H9 (cell line): ENCODE measurements around the gene OR2AG1. TPM values are rescaled to one million over a fixed set of nuclear protein-coding genes. Genes with fewer than 3 reads are reported as not detected.

Source experiments
- DNase-seq: peaks from one replicate; pipeline ENCODE4 v3.0.0-alpha.2; 2017
- H2AFZ ChIP-seq: one replicate; pipeline ENCODE4 v1.6.1; 2013; ENCODE audit warnings: mild to moderate bottlenecking, low read length, control low read depth, moderate library complexity
- H2AK5ac ChIP-seq: 2 replicates; pipeline ENCODE4 v1.6.1; 2013; ENCODE audit warnings: low read length, control low read depth, mixed read lengths; ENCODE audit not compliant: insufficient read length
- H2BK120ac ChIP-seq: one replicate; pipeline ENCODE4 v1.6.1; 2013; ENCODE audit warnings: low read depth, mild to moderate bottlenecking, low read length, control low read depth, inconsistent platforms; ENCODE audit not compliant: poor library complexity, severe bottlenecking
- H2BK12ac ChIP-seq: 2 replicates; pipeline ENCODE4 v1.6.1; 2013; ENCODE audit warnings: low read length, control low read depth, mixed read lengths, low read depth; ENCODE audit not compliant: insufficient read length
- H2BK15ac ChIP-seq: 2 replicates; pipeline ENCODE4 v1.6.1; 2013; ENCODE audit warnings: low read depth, low read length, control low read depth
- H2BK20ac ChIP-seq: one replicate; pipeline ENCODE4 v1.6.1; 2013; ENCODE audit warnings: low read depth, mild to moderate bottlenecking, low read length, control low read depth, inconsistent platforms; ENCODE audit not compliant: poor library complexity, severe bottlenecking
- H2BK5ac ChIP-seq: 2 replicates; pipeline ENCODE4 v1.6.1; 2013; ENCODE audit warnings: low read length, control low read depth, mixed read lengths; ENCODE audit not compliant: insufficient read length
- H3K14ac ChIP-seq: 2 replicates; pipeline ENCODE4 v1.6.1; 2013; ENCODE audit warnings: low read length, control low read depth; ENCODE audit not compliant: insufficient read depth
- H3K18ac ChIP-seq: 2 replicates; pipeline ENCODE4 v1.6.1; 2013; ENCODE audit warnings: low read depth, mild to moderate bottlenecking, mixed read lengths, low read length, control low read depth; ENCODE audit not compliant: insufficient read length
- H3K23ac ChIP-seq: 2 replicates; pipeline ENCODE4 v1.6.1; 2013; ENCODE audit warnings: low read length, control low read depth, mixed read lengths, low read depth; ENCODE audit not compliant: insufficient read length
- H3K23me2 ChIP-seq: 2 replicates; pipeline ENCODE4 v1.6.1; 2013; ENCODE audit warnings: low read depth, mild to moderate bottlenecking, mixed read lengths, low read length, control low read depth; ENCODE audit not compliant: insufficient read length, poor library complexity, severe bottlenecking
- H3K27ac ChIP-seq: 2 replicates; pipeline ENCODE4 v1.5.1; 2013; ENCODE audit warnings: low read length, control low read depth, mixed read lengths, low read depth; ENCODE audit not compliant: insufficient read length
- H3K27me3 ChIP-seq: 2 replicates; pipeline ENCODE4 v1.6.1; 2013; ENCODE audit warnings: low read length, control low read depth, inconsistent platforms; ENCODE audit not compliant: insufficient read depth
- H3K4ac ChIP-seq: 2 replicates; pipeline ENCODE4 v1.6.1; 2013; ENCODE audit warnings: low read depth, mild to moderate bottlenecking, control low read depth, inconsistent platforms, low read length, moderate library complexity
- H3K4me1 ChIP-seq: 2 replicates; pipeline ENCODE4 v1.6.1; 2013; ENCODE audit warnings: low read length, control low read depth, inconsistent platforms; ENCODE audit not compliant: insufficient read depth
- H3K4me2 ChIP-seq: 2 replicates; pipeline ENCODE4 v1.6.1; 2013; ENCODE audit warnings: low read length, control low read depth, mixed read lengths; ENCODE audit not compliant: insufficient read length, insufficient read depth
- H3K56ac ChIP-seq: 2 replicates; pipeline ENCODE4 v1.6.1; 2013; ENCODE audit warnings: low read depth, mild to moderate bottlenecking, mixed read lengths, low read length, control low read depth; ENCODE audit not compliant: insufficient read length
- H3K79me1 ChIP-seq: 2 replicates; pipeline ENCODE4 v1.6.1; 2013; ENCODE audit warnings: low read depth, mild to moderate bottlenecking, moderate library complexity, low read length, control low read depth, inconsistent platforms; ENCODE audit not compliant: insufficient read depth, poor library complexity, severe bottlenecking
- H3K79me2 ChIP-seq: 2 replicates; pipeline ENCODE4 v1.6.1; 2013; ENCODE audit warnings: low read length, control low read depth, inconsistent platforms; ENCODE audit not compliant: insufficient read depth
- H3K9ac ChIP-seq: 2 replicates; pipeline ENCODE4 v1.6.1; 2013; ENCODE audit warnings: low read length, control low read depth, mixed read lengths; ENCODE audit not compliant: insufficient read length; ENCODE audit errors: extremely low read depth
- H3K9me3 ChIP-seq: one replicate; pipeline ENCODE4 v1.6.1; 2013; ENCODE audit warnings: low read depth, low read length, inconsistent platforms; ENCODE audit not compliant: control insufficient read depth
- H3T11ph ChIP-seq: one replicate; pipeline ENCODE4 v1.6.1; 2013; ENCODE audit warnings: mild to moderate bottlenecking, low read length, control low read depth, inconsistent platforms
- H4K20me1 ChIP-seq: one replicate; pipeline ENCODE4 v1.6.1; 2013; ENCODE audit not compliant: control insufficient read depth, insufficient read length, insufficient read depth
- H4K5ac ChIP-seq: 2 replicates; pipeline ENCODE4 v1.6.1; 2013; ENCODE audit warnings: low read depth, mild to moderate bottlenecking, mixed read lengths, low read length, control low read depth; ENCODE audit not compliant: insufficient read length
- H4K8ac ChIP-seq: replicated peaks from 2 replicates; pipeline ENCODE4 v1.6.1; 2013; ENCODE audit warnings: low read length, control low read depth, mixed read lengths, low read depth; ENCODE audit not compliant: insufficient read length
- H4K91ac ChIP-seq: 2 replicates; pipeline ENCODE4 v1.6.1; 2013; ENCODE audit warnings: low read depth, mild to moderate bottlenecking, moderate library complexity, mixed read lengths, low read length, control low read depth; ENCODE audit not compliant: insufficient read length
- H3K27ac Mint-ChIP-seq, 3 experiments: 2 replicates in 2 of 3; 3 replicates in 1 of 3; pipeline ENCODE4 v1.8.0; 2020 to 2021; ENCODE audit warnings: mixed read lengths in 3 of 3, mild to moderate bottlenecking in 1 of 3, moderate library complexity in 1 of 3
- H3K27me3 Mint-ChIP-seq: 2 replicates; pipeline ENCODE4 v1.8.0; 2021; ENCODE audit warnings: low read depth, mild to moderate bottlenecking, moderate library complexity, mixed read lengths
- H3K36me3 Mint-ChIP-seq, 3 experiments: 2 replicates in 2 of 3; 3 replicates in 1 of 3; pipeline ENCODE4 v1.8.0; 2020 to 2021; ENCODE audit warnings: low read depth in 3 of 3, mixed read lengths in 3 of 3; ENCODE audit not compliant: insufficient read depth in 1 of 3
- H3K4me1 Mint-ChIP-seq, 2 experiments: 2 replicates each; pipeline ENCODE4 v1.8.0; 2020; ENCODE audit warnings: mixed read lengths in 2 of 2
- H3K4me3 Mint-ChIP-seq, 2 experiments: 2 replicates in 1 of 2; 3 replicates in 1 of 2; pipeline ENCODE4 v1.8.0; 2020 to 2021; ENCODE audit warnings: mild to moderate bottlenecking in 2 of 2, mixed read lengths in 2 of 2, moderate library complexity in 1 of 2
- H3K9me3 Mint-ChIP-seq, 2 experiments: 2 replicates in 1 of 2; 3 replicates in 1 of 2; pipeline ENCODE4 v1.8.0; 2020; ENCODE audit warnings: mild to moderate bottlenecking in 2 of 2, mixed read lengths in 2 of 2, moderate library complexity in 1 of 2
- CTCF ChIP-seq: fragments of 200-600 bp; sonication (generic); conservative IDR thresholded peaks from 3 replicates; pipeline ENCODE4 v1.8.0; 2021; ENCODE audit warnings: antibody characterized with exemption, mild to moderate bottlenecking
- WGBS: extraction: QIAGEN DNeasy Blood & Tissue Kit; methylation state at CpG from one replicate; pipeline ENCODE4 v1.1.7; 2013; ENCODE audit warnings: missing lambda C conversion rate, low lambda C conversion rate, mixed read lengths; ENCODE audit not compliant: insufficient read length; ENCODE audit errors: extremely low coverage; 5-methylcytosine and 5-hydroxymethylcytosine counted together
- total RNA-seq: library from RNA; stranded (reverse); gene quantifications from 2 replicates; pipeline ENCODE4 v1.2.1, GENCODE V29; 2021

OR2AG1 gene
- total RNA-seq, 1 experiment from 2014 or later = not detected

DNA sequence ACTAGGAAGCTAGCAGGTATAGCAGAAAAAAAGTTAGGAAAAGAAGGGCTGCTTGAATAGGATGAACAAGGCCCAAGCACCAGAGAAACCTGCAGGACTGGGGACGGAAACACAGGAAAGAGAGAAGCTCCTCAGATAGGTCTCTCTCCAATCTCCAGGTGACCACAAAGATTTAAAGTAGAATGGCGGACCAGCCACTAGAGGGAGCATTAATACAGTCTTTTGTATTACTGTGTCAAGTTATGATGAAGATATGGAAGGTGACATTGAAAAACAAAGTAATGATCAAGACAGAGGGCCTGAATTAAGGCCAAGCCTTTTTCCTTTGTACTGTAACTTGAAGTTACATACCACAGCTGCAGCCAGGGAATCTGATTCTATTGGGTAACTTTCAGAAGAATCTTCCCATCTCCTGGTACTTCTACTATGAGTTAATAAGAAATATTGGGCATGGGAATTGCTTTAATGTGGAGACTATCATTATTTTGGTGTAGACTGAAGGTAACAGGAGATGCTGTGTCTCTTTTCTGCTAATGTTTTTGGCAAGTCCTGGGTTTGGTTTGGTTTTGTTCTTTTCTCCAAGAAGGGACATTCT lies 44.9 kb upstream of the OR2AG1 start:
- H2AFZ ChIP-seq = no peak overlapping the region
- H3K14ac ChIP-seq = no peak overlapping the region
- H2BK15ac ChIP-seq = no peak overlapping the region
- Mint-ChIP-seq H3K27me3 (peaks cover 2% of the 10 kb centered on the region; the same call in 1 of the 2 replicates), H3K4me1 (no peaks in the 10 kb centered on the region), H3K9me3 (no peaks in the 10 kb centered on the region; a peak in 1 of 5 replicates), H3K4me3 (no peak overlapping the region), H3K36me3 (no peaks in the 10 kb centered on the region), H3K27ac (no peak overlapping the region)
- no peak overlapping the region for H2BK5ac ChIP-seq
- H3T11ph ChIP-seq = no peak overlapping the region
- H4K20me1 ChIP-seq = no peaks in the 10 kb centered on the region
- no peaks in the 10 kb centered on the region for H3K23me2 ChIP-seq
- no peak overlapping the region for H4K8ac ChIP-seq
- no peak overlapping the region for H3K4ac ChIP-seq
- H2BK120ac ChIP-seq = no peak overlapping the region
- H3K56ac ChIP-seq = no peak overlapping the region
- H3K79me1 ChIP-seq = no peaks in the 10 kb centered on the region
- WGBS = no CpG with 5 or more reads among the region's 2 CpGs
- no peak overlapping the region for H3K23ac ChIP-seq
- H3K9me3 ChIP-seq = no peaks in the 10 kb centered on the region
- H2BK12ac ChIP-seq = no peak overlapping the region
- H3K27me3 ChIP-seq = no peaks in the 10 kb centered on the region
- TF ChIP-seq CTCF = peak; percentile 76
- no peak overlapping the region for H3K18ac ChIP-seq
- H3K4me2 ChIP-seq = no peak overlapping the region
- no peaks in the 10 kb centered on the region for H3K4me1 ChIP-seq
- no peak overlapping the region for H3K9ac ChIP-seq
- no peak overlapping the region for H4K5ac ChIP-seq
- H3K27ac ChIP-seq = no peak overlapping the region
- no peak overlapping the region for H2BK20ac ChIP-seq
- no peak overlapping the region for H2AK5ac ChIP-seq
- peak; percentile 38 for DNase-seq
- no peak overlapping the region for H4K91ac ChIP-seq
- no peaks in the 10 kb centered on the region for H3K79me2 ChIP-seq
